ENCODE results near the gene DYNC2LI1.

DYNC2LI1 gene

GRCh38 chr2:43766006-43766405 is 7.8 kb upstream of the DYNC2LI1 start:
- H3K4me3 ChIP-seq (ENCODE audit: low read depth, low read length), result no peak overlapping the region
- ChIA-PET POLR2A (no interaction called here), CTCF (no interaction called here)
- peaks cover 0 to 12% of the 10 kb centered on the region in 2 experiments; a peak in 2 of 3 replicates for H3K36me3 ChIP-seq (ENCODE audit: control insufficient read depth in 2 of 2, insufficient read depth in 1 of 2, low read length in 2 of 2)
- H3K9me3 ChIP-seq (ENCODE audit: control insufficient read depth, insufficient read depth, low read depth, low read length), result no peaks in the 10 kb centered on the region
- no peaks in the 10 kb centered on the region for H3K4me1 ChIP-seq (ENCODE audit: control insufficient read depth, insufficient read depth, low read length)
- no peak for TF ChIP-seq ZNF48 (tag by site-specific recombination; IDR thresholded peaks at IDR 0.05)
- TF ChIP-seq ZFHX2 (tag by site-specific recombination; conservative IDR thresholded peaks at IDR 0.05), result no peak
- TF ChIP-seq ZNF513 (tag by site-specific recombination; IDR thresholded peaks at IDR 0.05), result no peak
- no peak for TF ChIP-seq ZNF26 (tag by site-specific recombination; IDR thresholded peaks at IDR 0.05)
- TF ChIP-seq ZNF670 (tag by site-specific recombination; IDR thresholded peaks at IDR 0.05; ENCODE audit: low read depth), result no peak
- no peak for TF ChIP-seq IKZF3 (tag by site-specific recombination; IDR thresholded peaks at IDR 0.05)
- TF ChIP-seq ZNF121 (tag by site-specific recombination; IDR thresholded peaks at IDR 0.05), result no peak
- TF ChIP-seq TSHZ1 (tag by site-specific recombination; IDR thresholded peaks at IDR 0.05; ENCODE audit: borderline replicate concordance), result no peak
- TF ChIP-seq ZBTB21 (tag by site-specific recombination; IDR thresholded peaks at IDR 0.05), result no peak
- no peak overlapping the region for H3K27ac ChIP-seq (ENCODE audit: extremely low read depth, low read depth, low read length)

DNA sequence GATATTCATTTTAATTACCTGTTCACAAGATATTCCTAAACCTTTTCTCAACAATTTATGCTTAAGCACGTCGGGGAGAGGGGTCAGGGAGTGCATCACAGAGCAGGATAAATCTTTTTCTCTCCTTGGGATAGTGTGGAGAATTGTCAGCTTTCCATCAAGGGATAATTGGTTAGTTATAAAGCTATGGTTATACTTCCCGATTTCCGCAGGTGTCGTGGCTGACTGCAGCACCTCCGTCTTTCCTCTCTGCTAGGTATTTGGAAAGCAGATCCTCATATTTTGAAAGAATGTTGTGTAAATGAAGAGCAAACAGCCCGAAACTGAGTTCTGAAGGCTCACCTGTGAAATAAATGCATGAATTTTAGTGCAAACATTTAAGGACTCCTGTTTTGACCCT is 778 bp downstream of the DYNC2LI1 start:
- POLR2A ChIA-PET, result no interaction called here
- H3K27ac ChIP-seq (ENCODE audit: extremely low read depth, low read depth, low read length), result peak overlapping the region; percentile 73

More for the DNA sequence above, 778 bp downstream of the DYNC2LI1 start:
- Histone ChIP-seq H3K9me3 (ENCODE audit: control insufficient read depth, insufficient read depth, low read depth, low read length) (no peaks in the 10 kb centered on the region), H3K4me3 (ENCODE audit: low read depth, low read length) (peak overlapping the region; percentile 74), H3K4me1 (ENCODE audit: control insufficient read depth, insufficient read depth, low read length) (no peaks in the 10 kb centered on the region), H3K36me3 (ENCODE audit: control insufficient read depth in 2 of 2, insufficient read depth in 1 of 2, low read length in 2 of 2) (peaks cover 0 to 14% of the 10 kb centered on the region in 2 experiments; a peak in 2 of 3 replicates)
- CTCF ChIA-PET, result interaction anchor here (0.9 to 1.2 kb wide), 2 partner anchors 23 to 163 kb away, joined by 3 read pairs; no protein-coding TSS in a partner anchor
- TF ChIP-seq ZFP37 (tag by site-specific recombination; IDR thresholded peaks at IDR 0.05) (no peak), ZNF76 (tag by site-specific recombination; IDR thresholded peaks at IDR 0.05; ENCODE audit: borderline replicate concordance, low read depth) (no peak), GLIS2 (tag by site-specific recombination; IDR thresholded peaks at IDR 0.05) (no peak), ZNF138 (tag by site-specific recombination; IDR thresholded peaks at IDR 0.05; ENCODE audit: borderline replicate concordance) (no peak), ZSCAN23 (tag by site-specific recombination; IDR thresholded peaks at IDR 0.05) (no peak), PRDM6 (tag by site-specific recombination; IDR thresholded peaks at IDR 0.05) (no peak)

Data from HEK293 (cell line).